GM18861 (cell line): ENCODE data around the gene TECR.
A peak's percentile ranks its signal among the peaks of the same experiment; 100 is the strongest.
"Not testable (repeated sequence)": the region's sequence is repeated elsewhere in the genome, so short reads cannot be mapped to it uniquely, and the experiment has no call there.

Experiments used
- ATAC-seq: cut with Tn5 transposase; IDR thresholded peaks from one replicate; pipeline ENCODE4 v1.9.1; 2021; ENCODE audit not compliant: unreplicated experiment

TECR gene

GRCh38 chr19:14559916-14560775, 30.8 kb downstream of the TECR start:
- no peak for ATAC-seq

GRCh38 chr19:14560776-14561108, 31.3 kb downstream of the TECR start:
- no peak for ATAC-seq

- no peak for ATAC-seq
Measured at GRCh38 chr19:14561249-14561648, 31.9 kb downstream of the TECR start.

GRCh38 chr19:14561847-14562351, 32.5 kb downstream of the TECR start:
- ATAC-seq = no peak

- ATAC-seq = no peak
Measured at GRCh38 chr19:14562660-14563589, 33.5 kb downstream of the TECR start.

- ATAC-seq = no peak
Measured at GRCh38 chr19:14563590-14563926, 34.2 kb downstream of the TECR start.

- no peak for ATAC-seq
Measured at GRCh38 chr19:14563989-14564651, 34.7 kb downstream of the TECR start.

- ATAC-seq = not testable (repeated sequence)
Measured at GRCh38 chr19:14564652-14565297, 35.4 kb downstream of the TECR start.

- no peak for ATAC-seq
Measured at GRCh38 chr19:14565298-14565679, 35.9 kb downstream of the TECR start.

- ATAC-seq = no peak
Measured at GRCh38 chr19:14565765-14566711, 36.6 kb downstream of the TECR start.

- ATAC-seq = no peak
Measured at GRCh38 chr19:14566712-14567077, 37.3 kb downstream of the TECR start.

GRCh38 chr19:14567079-14567478, 37.7 kb downstream of the TECR start:
- no peak for ATAC-seq

GRCh38 chr19:14570864-14571527, 41.6 kb downstream of the TECR start:
- ATAC-seq = no peak

GRCh38 chr19:14571695-14572490, 42.5 kb downstream of the TECR start, which contains the start of gene NDUFB7:
Gene NDUFB7 (minus strand): TSS chr19:14572066. CDS start chr19:14572000, 66 bp downstream.
- peak; percentile 78 for ATAC-seq

GRCh38 chr19:14575428-14575980, 46.1 kb downstream of the TECR start:
- no peak for ATAC-seq

GRCh38 chr19:14576363-14576762, 47.0 kb downstream of the TECR start:
- ATAC-seq = no peak

- ATAC-seq = no peak
Measured at GRCh38 chr19:14577264-14577663, 47.9 kb downstream of the TECR start.

GRCh38 chr19:14577885-14578427, 48.6 kb downstream of the TECR start:
- peak; percentile 27 for ATAC-seq
